Parathyroid adenoma (tissue), 2 donors: ENCODE measurements around the gene SERPINB7.

Experiments
- H2AFZ ChIP-seq: fragments of 300-600 bp; sonication (generic); one replicate; pipeline ENCODE4 v1.7.0; 2017; ENCODE audit warnings: antibody characterized with exemption, mild to moderate bottlenecking
- H3K27ac ChIP-seq: fragments of 300-600 bp; sonication (generic); one replicate; pipeline ENCODE4 v1.7.0; 2017
- H3K27me3 ChIP-seq: fragments of 300-600 bp; sonication (generic); one replicate; pipeline ENCODE4 v1.7.0; 2017; ENCODE audit warnings: low read length; ENCODE audit not compliant: control insufficient read depth, insufficient read depth
- H3K36me3 ChIP-seq: fragments of 300-600 bp; sonication (generic); one replicate; pipeline ENCODE4 v1.7.0; 2017; ENCODE audit warnings: low read length; ENCODE audit not compliant: control insufficient read depth, insufficient read depth
- H3K4me1 ChIP-seq: fragments of 300-600 bp; sonication (generic); one replicate; pipeline ENCODE4 v1.7.0; 2017; ENCODE audit warnings: control low read depth
- H3K4me2 ChIP-seq: fragments of 300-600 bp; sonication (generic); one replicate; pipeline ENCODE4 v1.7.0; 2017; ENCODE audit warnings: low read length
- H3K4me3 ChIP-seq: fragments of 300-600 bp; sonication (generic); one replicate; pipeline ENCODE4 v1.7.0; 2017; ENCODE audit warnings: low read depth, low read length
- H3K79me2 ChIP-seq: fragments of 300-600 bp; sonication (generic); one replicate; pipeline ENCODE4 v1.7.0; 2017; ENCODE audit warnings: control low read depth
- H3K9ac ChIP-seq: fragments of 300-600 bp; sonication (generic); one replicate; pipeline ENCODE4 v1.7.0; 2017; ENCODE audit warnings: mild to moderate bottlenecking
- H3K9me3 ChIP-seq: fragments of 300-600 bp; sonication (generic); one replicate; pipeline ENCODE4 v1.7.0; 2017; ENCODE audit warnings: low read length; ENCODE audit not compliant: control insufficient read depth
- CTCF ChIP-seq: fragments of 300-600 bp; sonication (generic); IDR thresholded peaks from one replicate; pipeline ENCODE4 v1.7.0; 2017; ENCODE audit warnings: antibody characterized with exemption, mild to moderate bottlenecking
- donor health status: primary hyperparathyroidism.

Gene SERPINB7

GRCh38 chr18:63783394-63783793 lies 8.2 kb downstream of the SERPINB7 start:
- H3K27me3 ChIP-seq = no peaks in the 10 kb centered on the region
- no peak overlapping the region for H3K4me2 ChIP-seq
- no peak for TF ChIP-seq CTCF

GRCh38 chr18:63784787-63785452 lies 9.7 kb downstream of the SERPINB7 start:
- Histone ChIP-seq H3K4me2 (no peak overlapping the region), H3K9me3 (no peaks in the 10 kb centered on the region), H2AFZ (no peak overlapping the region), H3K4me3 (no peak overlapping the region), H3K9ac (no peak overlapping the region), H3K36me3 (no peaks in the 10 kb centered on the region), H3K27me3 (no peaks in the 10 kb centered on the region), H3K79me2 (no peaks in the 10 kb centered on the region), H3K4me1 (no peaks in the 10 kb centered on the region), H3K27ac (no peak overlapping the region)
- no peak for TF ChIP-seq CTCF

More at GRCh38 chr18:63783394-63783793, 8.2 kb downstream of the SERPINB7 start:
- no peak overlapping the region for H3K9ac ChIP-seq
- no peaks in the 10 kb centered on the region for H3K9me3 ChIP-seq
- no peaks in the 10 kb centered on the region for H3K36me3 ChIP-seq
- H3K4me3 ChIP-seq = no peak overlapping the region
- no peaks in the 10 kb centered on the region for H3K4me1 ChIP-seq
- no peak overlapping the region for H2AFZ ChIP-seq
- no peaks in the 10 kb centered on the region for H3K79me2 ChIP-seq
- H3K27ac ChIP-seq = no peak overlapping the region

- H3K4me2 ChIP-seq = no peak overlapping the region
- TF ChIP-seq CTCF = no peak
- H3K4me1 ChIP-seq = no peaks in the 10 kb centered on the region
- no peaks in the 10 kb centered on the region for H3K27me3 ChIP-seq
- no peaks in the 10 kb centered on the region for H3K9me3 ChIP-seq
- H3K9ac ChIP-seq = no peak overlapping the region
- H2AFZ ChIP-seq = no peak overlapping the region
- H3K27ac ChIP-seq = no peak overlapping the region
- no peaks in the 10 kb centered on the region for H3K79me2 ChIP-seq
- H3K4me3 ChIP-seq = no peak overlapping the region
- no peaks in the 10 kb centered on the region for H3K36me3 ChIP-seq
These were observed 12.5 kb downstream of the SERPINB7 start for GRCh38 chr18:63787673-63788072.

GRCh38 chr18:63788447-63789096 lies 13.4 kb downstream of the SERPINB7 start:
- Histone ChIP-seq H3K27me3 (no peaks in the 10 kb centered on the region), H3K4me2 (no peak overlapping the region), H3K4me3 (no peak overlapping the region), H3K27ac (no peak overlapping the region), H3K9me3 (no peaks in the 10 kb centered on the region), H3K36me3 (no peaks in the 10 kb centered on the region), H3K79me2 (no peaks in the 10 kb centered on the region), H2AFZ (no peak overlapping the region), H3K4me1 (no peaks in the 10 kb centered on the region), H3K9ac (no peak overlapping the region)
- TF ChIP-seq CTCF = no peak

- Histone ChIP-seq H3K4me1 (no peaks in the 10 kb centered on the region), H3K4me2 (no peak overlapping the region), H3K9ac (no peak overlapping the region), H3K9me3 (no peaks in the 10 kb centered on the region), H3K27me3 (no peaks in the 10 kb centered on the region), H2AFZ (no peak overlapping the region), H3K27ac (no peak overlapping the region), H3K79me2 (no peaks in the 10 kb centered on the region), H3K36me3 (no peaks in the 10 kb centered on the region), H3K4me3 (no peak overlapping the region)
- no peak for TF ChIP-seq CTCF
These were observed 14.1 kb downstream of the SERPINB7 start for GRCh38 chr18:63789327-63789726.
